Endothelial cell (in vitro differentiated cells): ENCODE measurements around the gene PPP1R1A. TPM values are rescaled to one million over a fixed set of nuclear protein-coding genes. Genes with fewer than 3 reads are reported as not detected.

Source experiments
- DNase-seq: peaks from one replicate; pipeline ENCODE4 v3.0.0; 2021; ENCODE audit warnings: low spot score
- H3K27ac Mint-ChIP-seq: one replicate; pipeline ENCODE4 v1.8.0; 2021; ENCODE audit warnings: mixed read lengths, inconsistent platforms; ENCODE audit not compliant: unreplicated experiment
- H3K27me3 Mint-ChIP-seq: one replicate; pipeline ENCODE4 v1.8.0; 2021; ENCODE audit warnings: mild to moderate bottlenecking, moderate library complexity, mixed read lengths, inconsistent platforms; ENCODE audit not compliant: unreplicated experiment
- H3K36me3 Mint-ChIP-seq: one replicate; pipeline ENCODE4 v1.8.0; 2021; ENCODE audit warnings: mild to moderate bottlenecking, low read depth, mixed read lengths, inconsistent platforms; ENCODE audit not compliant: unreplicated experiment
- H3K4me1 Mint-ChIP-seq: one replicate; pipeline ENCODE4 v1.8.0; 2021; ENCODE audit warnings: mild to moderate bottlenecking, mixed read lengths, inconsistent platforms; ENCODE audit not compliant: unreplicated experiment
- H3K4me3 Mint-ChIP-seq: one replicate; pipeline ENCODE4 v1.8.0; 2021; ENCODE audit warnings: mild to moderate bottlenecking, mixed read lengths, inconsistent platforms; ENCODE audit not compliant: unreplicated experiment
- H3K9me3 Mint-ChIP-seq: one replicate; pipeline ENCODE4 v1.8.0; 2021; ENCODE audit warnings: mixed read lengths, inconsistent platforms; ENCODE audit not compliant: unreplicated experiment
- CTCF ChIP-seq: fragments of 200-600 bp; sonication (generic); IDR thresholded peaks from one replicate; pipeline ENCODE4 v1.5.0; 2021; ENCODE audit warnings: antibody characterized with exemption; ENCODE audit not compliant: unreplicated experiment
- total RNA-seq: library from RNA; stranded (reverse); fragmentation: NEBNext Ultra II Directional; extraction: Animal tissue kit (Norgen Biotek cat#: 25700); gene quantifications from one replicate; pipeline ENCODE4 v1.2.1, GENCODE V29; 2021; ENCODE audit not compliant: unreplicated experiment

The PPP1R1A gene
- total RNA-seq, 1 donor from 2014 or later = 1.3 TPM

DNA sequence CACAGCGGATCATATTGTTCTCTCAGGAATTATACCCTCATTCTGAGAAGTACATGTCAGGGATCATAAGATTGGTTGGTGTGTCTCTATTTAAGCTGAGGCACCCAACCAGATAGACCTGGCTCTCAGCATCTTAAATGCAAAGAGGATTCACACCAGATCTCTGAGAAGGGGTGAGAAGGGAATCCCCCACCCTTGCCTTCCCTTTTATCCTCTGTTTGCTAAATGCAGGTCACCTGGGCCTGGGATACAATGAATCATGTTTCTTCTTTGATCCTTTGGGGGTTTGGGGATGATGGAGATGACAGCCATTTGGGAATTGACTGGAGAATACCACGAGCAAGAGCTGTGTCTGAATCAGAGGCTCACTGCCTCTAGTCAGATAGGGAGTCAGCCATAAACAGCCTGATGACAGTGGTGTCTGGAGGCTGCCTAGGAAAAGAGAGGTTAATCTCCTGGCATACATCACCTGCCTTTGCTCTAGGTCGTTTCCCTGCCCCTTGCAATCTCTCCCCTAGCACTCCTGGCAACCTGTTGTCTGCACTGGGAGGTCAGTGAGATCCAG lies 50.2 kb downstream of the PPP1R1A start:
- H3K4me3 Mint-ChIP-seq = no peak overlapping the region
- DNase-seq = no peak
- no peaks in the 10 kb centered on the region for H3K4me1 Mint-ChIP-seq
- peaks cover 3% of the 10 kb centered on the region for H3K27me3 Mint-ChIP-seq
- no peak for TF ChIP-seq CTCF
- peaks cover 4% of the 10 kb centered on the region for H3K36me3 Mint-ChIP-seq
- H3K27ac Mint-ChIP-seq = no peak overlapping the region
- no peaks in the 10 kb centered on the region for H3K9me3 Mint-ChIP-seq

DNA sequence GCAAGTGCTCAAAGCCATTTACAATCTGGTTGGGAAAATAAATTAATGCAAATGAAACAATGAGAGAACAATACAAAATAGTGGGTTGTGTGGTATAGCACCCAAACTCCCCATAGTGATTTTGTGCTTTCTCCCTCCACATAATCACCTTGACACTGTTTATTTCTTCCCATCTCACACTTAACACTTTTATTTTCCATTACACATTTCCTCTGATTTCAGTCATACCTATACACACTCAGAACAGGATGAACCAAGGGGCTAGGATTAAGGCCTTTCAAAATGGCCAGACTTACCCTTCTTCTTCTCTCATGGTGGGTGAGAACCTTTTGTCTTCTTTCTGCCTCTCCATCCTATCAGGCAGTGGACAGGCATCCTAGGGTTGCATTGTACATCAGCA lies 53.0 kb downstream of the PPP1R1A start:
- Mint-ChIP-seq H3K4me1 (no peaks in the 10 kb centered on the region), H3K27me3 (peaks cover 4% of the 10 kb centered on the region)

DNA sequence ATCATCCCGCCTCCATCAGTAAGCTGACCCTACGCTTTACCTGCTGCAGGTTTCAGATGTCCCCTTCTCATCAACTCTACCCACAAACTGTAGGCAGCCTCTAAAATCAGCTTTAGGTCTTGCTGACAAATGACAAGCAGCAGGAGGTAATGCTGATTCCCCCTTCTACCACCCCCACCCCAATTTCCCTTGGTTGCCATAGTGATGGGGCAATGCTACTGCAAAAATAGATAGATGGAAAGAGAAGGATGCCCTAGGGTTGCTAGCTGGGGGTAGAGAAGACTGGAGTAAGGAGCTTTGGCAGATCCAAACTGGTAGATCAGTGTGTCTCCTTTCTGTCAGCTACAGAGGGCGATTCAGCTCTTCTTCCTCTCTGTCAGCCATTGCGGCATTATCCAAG lies 58.9 kb downstream of the PPP1R1A start:
- Mint-ChIP-seq H3K36me3 (peaks cover 10% of the 10 kb centered on the region), H3K9me3 (no peaks in the 10 kb centered on the region), H3K27ac (no peak overlapping the region), H3K27me3 (peaks cover 3% of the 10 kb centered on the region), H3K4me3 (no peak overlapping the region), H3K4me1 (peaks cover 3% of the 10 kb centered on the region)
- no peak for DNase-seq
- no peak for TF ChIP-seq CTCF

More for the DNA sequence above, 53.0 kb downstream of the PPP1R1A start:
- Mint-ChIP-seq H3K36me3 (peaks cover 7% of the 10 kb centered on the region), H3K4me3 (no peak overlapping the region), H3K9me3 (no peaks in the 10 kb centered on the region), H3K27ac (no peak overlapping the region)
- DNase-seq = no peak
- TF ChIP-seq CTCF = no peak

Other genes with a start within 250 kb of the PPP1R1A start
- gene GPR84, start 224.2 kb downstream of the PPP1R1A start, total RNA-seq = 0.41 TPM
- 15.6 TPM for gene ZNF385A, start 203.9 kb downstream of the PPP1R1A start, total RNA-seq
- gene ITGA5, start 169.4 kb downstream of the PPP1R1A start, total RNA-seq = 688 TPM
- gene GTSF1, start 115.1 kb downstream of the PPP1R1A start, total RNA-seq = not detected
- gene NCKAP1L, start 90.9 kb downstream of the PPP1R1A start, total RNA-seq = 3.3 TPM
- gene PDE1B, start 39.1 kb downstream of the PPP1R1A start, total RNA-seq = 4.1 TPM
- not detected for gene LACRT, start 46.2 kb upstream of the PPP1R1A start, total RNA-seq
- gene DCD, start 59.7 kb upstream of the PPP1R1A start, total RNA-seq = not detected